ENCODE results near the gene ST7. TPM values are rescaled to one million over a fixed set of nuclear protein-coding genes. Genes with fewer than 3 reads are reported as not detected.

The ST7 gene
- total and polyA plus RNA-seq, 2 of the 13 experiments (the other 11 are each of a cell fraction or from before 2014, with no cell fraction given) = 17.3 to 23.5 TPM

DNA sequence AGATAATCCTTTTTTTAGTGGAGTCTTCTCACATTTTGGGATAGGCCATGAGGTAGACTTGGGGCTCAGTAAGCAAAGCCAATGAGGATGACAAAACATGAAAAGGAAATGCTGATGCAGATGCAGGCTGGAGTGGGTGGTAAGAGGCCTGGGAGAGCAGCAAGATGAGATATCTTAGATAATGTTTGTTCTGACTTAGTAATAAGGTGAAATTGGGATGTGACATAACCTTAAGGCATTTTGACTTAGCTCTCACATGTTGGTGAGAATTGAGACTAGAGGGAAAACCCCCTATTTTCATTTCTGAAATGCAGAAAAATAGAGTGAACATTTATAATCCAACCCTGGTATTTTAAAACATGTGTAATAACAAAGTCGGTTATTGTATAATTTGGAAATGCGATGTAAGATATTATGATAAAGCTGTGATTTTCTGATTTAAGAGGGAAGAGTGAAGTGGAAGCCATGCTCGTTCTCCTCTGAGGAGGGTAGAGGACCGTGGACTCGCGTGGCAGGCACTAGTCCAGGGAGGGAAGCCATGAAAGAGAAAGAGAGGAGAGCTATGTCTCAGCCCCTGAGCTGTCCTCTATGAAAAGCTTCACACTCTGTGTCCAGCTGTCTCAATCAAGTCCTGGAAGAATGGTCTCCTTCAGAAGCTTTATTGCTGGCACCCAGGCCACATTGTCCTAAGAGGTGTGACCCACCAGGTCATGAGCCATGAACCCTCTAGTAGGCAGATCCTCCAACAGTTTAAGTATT is 57.3 kb downstream of the ST7 start (continued):
- TF ChIP-seq, protein P1, sequence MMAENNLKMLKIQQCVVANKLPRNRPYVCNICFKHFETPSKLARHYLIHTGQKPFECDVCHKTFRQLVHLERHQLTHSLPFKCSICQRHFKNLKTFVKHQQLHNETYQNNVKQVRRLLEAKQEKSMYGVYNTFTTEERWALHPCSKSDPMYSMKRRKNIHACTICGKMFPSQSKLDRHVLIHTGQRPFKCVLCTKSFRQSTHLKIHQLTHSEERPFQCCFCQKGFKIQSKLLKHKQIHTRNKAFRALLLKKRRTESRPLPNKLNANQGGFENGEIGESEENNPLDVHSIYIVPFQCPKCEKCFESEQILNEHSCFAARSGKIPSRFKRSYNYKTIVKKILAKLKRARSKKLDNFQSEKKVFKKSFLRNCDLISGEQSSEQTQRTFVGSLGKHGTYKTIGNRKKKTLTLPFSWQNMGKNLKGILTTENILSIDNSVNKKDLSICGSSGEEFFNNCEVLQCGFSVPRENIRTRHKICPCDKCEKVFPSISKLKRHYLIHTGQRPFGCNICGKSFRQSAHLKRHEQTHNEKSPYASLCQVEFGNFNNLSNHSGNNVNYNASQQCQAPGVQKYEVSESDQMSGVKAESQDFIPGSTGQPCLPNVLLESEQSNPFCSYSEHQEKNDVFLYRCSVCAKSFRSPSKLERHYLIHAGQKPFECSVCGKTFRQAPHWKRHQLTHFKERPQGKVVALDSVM (CRISPR knock-in tag; IDR thresholded peaks at IDR 0.05) = no peak
- TF ChIP-seq KLF12 (CRISPR knock-in tag; IDR thresholded peaks at IDR 0.05; ENCODE audit: borderline replicate concordance) = no peak
- TF ChIP-seq ARID2 (CRISPR knock-in tag; IDR thresholded peaks at IDR 0.05; ENCODE audit: borderline replicate concordance) = no peak
- no peak for TF ChIP-seq ZNF207 (IDR thresholded peaks at IDR 0.05; ENCODE audit: borderline replicate concordance)
- no peak for TF ChIP-seq NR2F6 (IDR thresholded peaks at IDR 0.05)
- TF ChIP-seq NR2F6 (CRISPR knock-in tag; IDR thresholded peaks at IDR 0.05) = no peak
- no peak for TF ChIP-seq ZNF629 (CRISPR knock-in tag; conservative IDR thresholded peaks at IDR 0.05)
- no peak for TF ChIP-seq ZNF232 (CRISPR knock-in tag; IDR thresholded peaks at IDR 0.05; ENCODE audit: borderline replicate concordance)
- TF ChIP-seq KDM3A (CRISPR knock-in tag; IDR thresholded peaks at IDR 0.05; ENCODE audit: low read depth) = no peak
- TF ChIP-seq GATA4 (IDR thresholded peaks at IDR 0.05; ENCODE audit: borderline replicate concordance, low read depth) = no peak
- TF ChIP-seq RBM39 (IDR thresholded peaks at IDR 0.05; ENCODE audit: low read depth, low read length, poor library complexity, severe bottlenecking) = no peak
- no peak for TF ChIP-seq SP1 (IDR thresholded peaks at IDR 0.05)
- TF ChIP-seq SP1 (CRISPR knock-in tag; IDR thresholded peaks at IDR 0.05) = no peak
- TF ChIP-seq ZNF550 (CRISPR knock-in tag; IDR thresholded peaks at IDR 0.05; ENCODE audit: borderline replicate concordance) = no peak
- TF ChIP-seq, protein P2, sequence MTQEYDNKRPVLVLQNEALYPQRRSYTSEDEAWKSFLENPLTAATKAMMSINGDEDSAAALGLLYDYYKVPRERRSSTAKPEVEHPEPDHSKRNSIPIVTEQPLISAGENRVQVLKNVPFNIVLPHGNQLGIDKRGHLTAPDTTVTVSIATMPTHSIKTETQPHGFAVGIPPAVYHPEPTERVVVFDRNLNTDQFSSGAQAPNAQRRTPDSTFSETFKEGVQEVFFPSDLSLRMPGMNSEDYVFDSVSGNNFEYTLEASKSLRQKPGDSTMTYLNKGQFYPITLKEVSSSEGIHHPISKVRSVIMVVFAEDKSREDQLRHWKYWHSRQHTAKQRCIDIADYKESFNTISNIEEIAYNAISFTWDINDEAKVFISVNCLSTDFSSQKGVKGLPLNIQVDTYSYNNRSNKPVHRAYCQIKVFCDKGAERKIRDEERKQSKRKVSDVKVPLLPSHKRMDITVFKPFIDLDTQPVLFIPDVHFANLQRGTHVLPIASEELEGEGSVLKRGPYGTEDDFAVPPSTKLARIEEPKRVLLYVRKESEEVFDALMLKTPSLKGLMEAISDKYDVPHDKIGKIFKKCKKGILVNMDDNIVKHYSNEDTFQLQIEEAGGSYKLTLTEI (CRISPR knock-in tag; conservative IDR thresholded peaks at IDR 0.05) = no peak
